HG03196 (cell line): ENCODE results near the gene ITIH4.

Experiments used
- ATAC-seq: cut with Tn5 transposase; IDR thresholded peaks from one replicate; pipeline ENCODE4 v1.9.1; 2021; ENCODE audit not compliant: unreplicated experiment

ITIH4 gene

DNA sequence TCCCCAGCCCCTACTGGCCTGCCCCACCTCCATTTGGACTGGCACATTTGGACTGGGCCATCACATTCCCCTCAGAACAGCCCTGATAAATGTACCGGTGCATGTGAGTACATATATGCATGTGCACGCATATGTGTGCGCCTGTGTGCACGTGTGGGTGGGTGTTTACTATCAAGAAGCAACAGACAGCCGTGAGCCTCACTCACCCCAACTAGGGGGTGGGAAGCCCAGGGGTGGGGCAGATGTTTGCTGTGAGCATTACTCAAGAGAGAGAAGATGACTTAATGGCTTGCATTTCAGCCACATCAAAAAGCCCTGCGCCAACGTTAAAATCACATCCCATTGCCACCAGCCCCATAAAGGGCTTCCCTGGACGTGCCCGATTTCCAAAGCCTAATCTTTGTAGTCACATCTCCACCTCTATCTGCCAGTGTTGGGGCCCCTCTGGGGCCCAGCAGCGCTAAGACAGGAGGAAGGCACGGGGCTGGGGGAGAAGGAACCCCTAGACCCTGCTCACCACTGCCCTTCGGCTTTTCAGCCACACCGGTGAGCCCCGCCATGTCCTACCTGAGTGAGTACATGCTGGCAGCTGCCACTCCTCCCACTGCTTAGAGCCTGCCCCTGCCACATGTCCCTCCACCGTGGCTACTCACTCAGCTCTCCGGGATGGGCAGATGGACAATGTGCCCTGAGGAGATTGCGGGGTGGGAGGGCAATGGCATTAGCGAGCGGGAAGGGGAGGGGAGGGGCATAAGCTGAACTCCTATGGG is 25.0 kb downstream of the ITIH4 start:
- ATAC-seq = no peak

DNA sequence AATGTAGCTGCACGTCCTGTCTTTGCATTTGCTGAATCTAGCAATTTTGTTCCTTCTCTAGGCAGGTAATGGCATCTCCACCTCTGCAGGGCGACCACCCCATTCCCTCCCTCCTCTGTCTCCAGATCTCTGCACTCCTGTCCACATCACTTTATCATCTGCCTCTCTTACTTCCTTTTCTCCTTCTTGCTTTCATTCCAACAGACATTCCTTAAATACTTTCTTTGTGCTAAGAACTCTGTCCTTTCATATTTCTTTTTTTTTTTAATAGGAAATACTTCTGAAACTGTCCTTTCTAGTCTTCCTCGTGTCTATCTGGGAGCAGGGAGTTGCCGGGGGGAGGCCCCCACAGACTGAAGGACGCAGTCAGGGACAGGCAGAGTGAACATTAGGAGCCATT is 28.6 kb downstream of the ITIH4 start:
- ATAC-seq = no peak

DNA sequence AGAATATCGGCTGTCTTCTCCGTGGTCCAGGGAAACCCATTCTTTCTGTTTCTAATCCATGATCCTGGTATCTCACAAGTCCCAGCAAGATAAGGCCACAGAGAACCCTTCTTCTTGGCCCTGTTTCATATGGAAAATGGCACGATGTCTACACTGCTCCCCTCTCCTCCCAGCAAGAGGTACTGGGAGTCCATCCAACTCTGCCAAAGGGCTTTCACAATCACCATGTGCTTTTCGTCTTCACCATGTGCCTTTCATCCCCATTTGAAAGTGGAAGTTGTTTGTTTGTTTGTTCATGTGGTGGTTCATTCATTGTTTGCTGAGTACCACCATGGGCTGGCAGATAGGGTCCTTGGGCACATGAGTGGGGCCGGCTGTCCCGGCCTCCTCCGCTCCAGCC is 30.4 kb downstream of the ITIH4 start:
- no peak for ATAC-seq

DNA sequence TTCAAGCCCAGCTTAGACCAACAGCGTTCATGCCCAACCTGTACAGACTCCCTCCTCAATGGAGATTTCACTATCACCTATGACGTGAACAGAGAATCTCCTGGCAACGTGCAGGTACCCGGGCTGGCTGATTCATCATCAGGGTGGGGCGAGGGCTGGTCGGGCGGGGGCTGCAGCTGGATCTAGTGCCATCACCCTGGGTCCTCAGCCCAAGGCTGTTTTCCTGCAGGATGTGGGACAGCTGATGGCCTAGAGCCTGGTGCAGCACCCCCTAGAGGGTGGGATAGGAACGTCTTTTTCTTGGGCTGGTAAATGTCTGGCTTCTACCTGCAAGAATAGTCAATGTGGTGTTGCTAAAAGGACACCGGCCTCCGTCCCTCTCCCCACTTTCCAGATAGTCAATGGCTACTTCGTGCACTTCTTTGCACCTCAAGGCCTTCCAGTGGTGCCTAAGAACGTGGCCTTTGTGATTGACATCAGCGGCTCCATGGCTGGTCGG is 31.4 kb downstream of the ITIH4 start:
- no peak for ATAC-seq

DNA sequence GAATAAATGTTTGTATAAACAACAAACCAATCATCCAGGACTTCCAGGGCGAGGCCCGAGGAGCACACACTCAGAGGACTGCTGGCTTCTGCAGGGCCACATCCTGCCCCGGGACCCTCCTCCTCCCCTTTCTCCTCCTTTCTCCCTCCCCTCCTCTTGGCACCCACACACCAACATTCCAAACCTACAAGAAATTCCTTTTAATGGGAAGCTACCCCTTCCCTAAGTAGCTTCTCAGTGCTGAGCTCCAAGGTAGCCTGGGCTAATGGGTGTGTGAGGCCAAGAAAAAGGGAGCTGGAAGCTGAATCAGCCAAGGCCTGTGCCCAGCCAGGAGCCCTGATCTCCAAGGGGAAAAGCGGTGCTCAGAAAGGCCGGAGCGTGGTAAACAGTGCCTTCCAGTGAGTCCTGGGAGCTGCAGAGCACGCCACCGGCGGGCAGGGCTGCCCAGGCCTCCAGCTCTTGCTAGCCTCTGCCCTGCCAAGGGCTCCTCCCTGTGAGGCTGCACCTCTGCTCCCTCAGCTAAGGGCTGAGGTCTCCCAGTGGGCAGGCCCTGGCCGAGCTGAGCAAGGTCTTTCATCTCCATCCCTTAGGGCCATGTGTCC is 32.0 kb downstream of the ITIH4 start:
- ATAC-seq = no peak

DNA sequence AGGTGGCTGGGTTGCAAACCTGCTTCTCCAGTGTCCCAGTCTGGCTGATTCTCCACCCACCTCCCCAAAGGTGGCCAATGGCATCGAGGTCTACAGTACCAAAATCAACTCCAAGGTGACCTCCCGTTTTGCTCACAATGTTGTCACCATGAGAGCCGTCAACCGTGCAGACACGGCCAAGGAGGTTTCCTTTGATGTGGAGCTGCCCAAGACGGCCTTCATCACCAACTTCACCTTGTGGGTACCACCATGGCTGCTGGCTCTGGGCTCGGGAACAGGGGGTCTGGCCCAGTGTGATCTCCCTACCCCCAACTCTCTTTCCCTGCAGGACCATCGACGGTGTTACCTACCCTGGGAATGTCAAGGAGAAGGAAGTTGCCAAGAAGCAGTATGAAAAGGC is 34.1 kb downstream of the ITIH4 start:
- ATAC-seq = no peak

DNA sequence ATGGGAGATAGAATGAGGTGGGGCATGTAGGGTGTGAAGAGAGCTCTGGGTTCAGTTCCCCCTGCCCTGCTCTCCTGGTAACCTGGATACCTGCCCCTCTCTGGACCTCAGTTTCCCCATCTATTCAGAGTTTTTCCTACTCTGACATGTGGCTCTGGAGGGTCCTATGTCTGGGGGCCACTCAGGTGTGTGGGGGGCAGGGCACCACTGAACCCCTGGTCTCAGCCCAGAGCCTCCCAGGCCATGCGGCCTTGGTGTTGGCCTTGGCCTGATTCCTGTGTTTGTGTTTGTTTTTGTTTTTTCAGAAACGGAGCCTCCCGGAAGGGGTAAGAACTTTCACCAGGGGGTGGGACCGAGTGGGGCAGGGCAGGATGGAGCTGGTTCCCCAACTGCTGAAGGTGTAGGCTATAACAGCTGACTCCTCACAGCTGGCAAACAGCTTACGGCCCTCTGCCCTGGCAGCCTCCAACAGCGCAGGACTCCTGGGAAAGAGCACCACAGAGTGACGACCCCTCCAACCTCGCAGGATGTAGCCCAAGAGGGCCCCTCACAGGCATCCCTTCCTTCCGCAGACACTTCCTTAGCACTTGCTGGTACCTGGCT is 35.1 kb downstream of the ITIH4 start:
- no peak for ATAC-seq

DNA sequence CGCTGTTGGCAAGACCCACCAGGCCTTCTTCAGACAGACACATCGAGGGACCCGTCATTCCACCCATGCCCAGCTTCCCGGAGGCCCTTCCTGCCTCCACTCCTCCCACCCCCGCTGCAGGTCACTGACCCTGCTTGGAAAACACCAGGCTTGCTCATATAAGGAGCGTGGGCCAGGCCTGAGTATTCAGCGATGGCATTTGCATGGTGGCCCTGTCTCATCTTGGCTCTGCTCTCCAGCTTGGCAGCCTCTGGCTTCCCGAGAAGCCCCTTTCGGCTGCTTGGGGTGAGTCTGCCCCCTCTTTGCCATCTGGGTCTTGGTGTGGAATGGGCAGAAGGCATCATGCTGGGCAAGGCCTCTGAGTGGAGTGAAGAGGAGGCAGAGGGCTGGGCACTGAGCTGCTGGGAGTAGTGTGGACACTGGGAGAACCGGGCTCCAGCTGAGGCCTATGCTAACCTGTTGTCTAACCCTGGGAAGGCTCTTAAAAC is 35.8 kb downstream of the ITIH4 start, which contains the start of gene ITIH3:
Gene ITIH3, plus strand, starts transcription at position 185 of the 488 bp plus-strand sequence. Its CDS starts 8 bp downstream, at position 193.
- ATAC-seq = no peak

DNA sequence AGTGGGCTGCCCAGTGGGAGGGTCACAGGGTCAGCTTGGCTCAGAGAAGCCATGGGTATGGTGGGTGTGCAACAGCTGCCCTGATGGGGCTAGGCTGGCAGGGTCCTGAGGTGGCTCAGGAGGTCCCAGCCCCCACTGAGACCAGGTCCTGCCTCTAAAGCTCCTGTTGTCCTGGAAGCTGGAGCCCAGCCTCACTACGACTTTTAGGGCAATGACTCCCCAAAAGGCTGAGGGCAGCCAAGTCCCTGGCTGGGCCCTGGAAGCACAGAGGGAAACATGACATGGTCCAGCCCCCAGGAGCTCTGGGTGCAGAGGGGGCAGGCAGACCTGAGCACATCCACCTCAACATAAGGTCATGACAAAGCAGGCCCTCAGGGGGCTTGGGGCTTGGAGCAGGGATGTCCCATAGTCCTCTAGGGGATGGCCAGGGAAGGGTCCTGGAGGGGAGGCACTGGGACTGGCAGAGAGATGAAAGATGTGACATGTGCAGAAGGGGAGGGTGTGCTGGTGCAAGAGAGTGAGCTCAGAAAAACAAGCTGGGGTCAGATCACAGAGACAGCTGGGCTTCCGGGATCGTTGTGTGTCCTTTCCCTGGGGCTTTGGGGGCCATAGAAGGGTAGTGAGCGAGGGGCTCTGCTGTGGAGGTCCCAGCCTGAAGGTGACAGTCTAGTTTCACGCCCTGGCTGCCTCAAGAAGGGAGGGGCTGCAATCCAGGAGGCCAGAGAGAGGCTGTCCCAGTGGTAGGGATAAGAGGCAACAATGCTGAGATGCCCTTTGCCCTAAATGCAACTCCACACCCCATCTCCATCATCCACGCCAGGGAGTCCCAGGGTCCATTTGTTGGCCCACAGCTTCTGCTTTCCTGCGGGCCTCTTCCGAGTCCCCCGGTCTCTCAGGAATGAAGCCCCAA is 36.5 kb downstream of the ITIH4 start:
- ATAC-seq = no peak

DNA sequence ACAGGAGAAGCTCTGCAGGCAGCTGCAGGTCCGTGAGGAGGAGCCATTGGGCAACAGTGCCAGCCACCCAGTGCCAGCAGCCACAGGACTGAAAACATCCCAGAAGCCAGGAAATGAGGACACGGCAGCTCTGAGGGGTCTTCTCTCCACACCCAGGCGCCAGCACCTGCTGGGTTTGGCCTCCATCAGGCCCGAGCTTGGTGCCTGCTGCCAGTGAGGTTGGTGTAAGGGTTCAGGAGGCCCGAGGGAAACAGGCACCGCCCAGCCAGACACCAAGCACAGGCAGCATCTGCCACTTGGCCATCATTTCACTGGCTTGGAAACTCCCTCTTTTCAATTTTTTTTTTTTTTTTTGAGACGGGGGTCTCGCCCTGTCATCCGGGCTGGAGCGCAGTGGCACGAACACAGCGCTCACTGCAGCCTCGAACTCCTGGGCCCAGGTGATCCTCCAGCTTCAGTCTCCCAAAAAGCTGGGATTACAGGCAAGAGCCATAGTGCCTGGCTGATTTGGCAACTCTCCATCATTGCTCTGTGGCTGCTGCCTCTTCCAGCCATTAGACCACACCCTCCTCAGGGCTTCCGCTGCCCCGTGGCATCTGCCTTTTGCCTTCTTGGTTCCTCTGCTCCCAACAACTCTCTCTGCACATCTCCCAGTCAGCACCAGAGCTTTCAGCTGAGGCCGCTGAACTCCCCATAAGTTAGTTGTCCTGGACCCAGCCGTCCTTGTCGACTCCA is 37.3 kb downstream of the ITIH4 start:
- ATAC-seq = no peak

DNA sequence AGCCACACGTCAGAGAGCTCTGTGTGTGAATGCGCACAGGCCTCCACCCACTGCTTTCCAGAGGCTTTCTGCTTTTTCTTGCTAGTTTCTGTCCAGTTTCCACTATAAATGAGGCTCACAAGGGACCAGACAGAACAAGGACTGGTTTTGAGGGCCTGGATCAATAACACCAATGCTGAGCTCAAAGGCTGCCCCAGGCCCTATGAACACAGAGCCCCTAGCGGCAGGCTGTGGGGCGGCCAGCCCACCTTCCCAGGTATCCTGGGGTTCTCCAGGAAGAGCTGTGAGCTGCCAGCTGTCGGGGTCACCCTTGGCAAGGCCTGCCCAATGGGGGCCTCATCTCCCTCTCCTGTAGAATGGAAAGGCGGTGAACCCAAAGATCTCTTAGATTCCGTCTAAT is 38.1 kb downstream of the ITIH4 start:
- no peak for ATAC-seq

DNA sequence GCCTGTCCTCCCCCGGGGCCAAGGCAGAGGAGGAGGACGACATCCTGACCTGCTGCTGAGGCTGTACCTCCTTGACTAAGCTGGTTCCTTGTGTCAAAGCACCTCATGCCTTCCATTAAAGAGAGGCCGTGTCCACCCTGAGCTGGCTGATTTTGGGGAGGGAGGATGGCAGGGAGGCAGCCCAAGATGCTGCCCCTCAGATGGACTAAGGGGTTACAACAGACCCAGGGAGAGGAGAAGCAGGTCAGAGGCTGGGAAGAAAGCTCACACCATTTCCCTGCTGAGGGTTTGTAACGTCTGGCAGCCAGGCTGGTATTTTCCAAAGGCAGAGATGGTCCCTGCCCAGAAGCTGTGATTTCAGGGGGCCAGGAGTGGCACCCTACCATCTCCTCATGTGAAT is 38.5 kb downstream of the ITIH4 start:
- no peak for ATAC-seq

DNA sequence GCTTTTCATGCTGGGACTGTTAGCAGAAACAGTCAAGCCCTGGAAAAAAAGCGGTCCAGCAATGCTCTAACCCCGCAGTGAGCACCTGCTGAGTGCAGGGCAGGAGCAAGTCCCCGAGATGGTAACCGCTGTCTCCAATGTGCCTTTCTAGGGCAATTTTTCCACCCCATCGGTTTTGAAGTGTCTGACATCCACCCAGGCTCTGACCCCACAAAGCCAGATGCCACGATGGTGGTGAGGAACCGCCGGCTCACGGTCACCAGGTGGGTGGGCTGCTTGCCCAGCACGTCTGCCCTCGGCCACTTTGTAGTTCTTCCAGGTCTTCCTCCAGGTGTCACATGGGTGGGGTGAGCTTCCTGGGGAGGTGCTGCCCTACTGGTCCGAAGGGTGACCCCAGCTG is 39.1 kb downstream of the ITIH4 start:
- no peak for ATAC-seq

DNA sequence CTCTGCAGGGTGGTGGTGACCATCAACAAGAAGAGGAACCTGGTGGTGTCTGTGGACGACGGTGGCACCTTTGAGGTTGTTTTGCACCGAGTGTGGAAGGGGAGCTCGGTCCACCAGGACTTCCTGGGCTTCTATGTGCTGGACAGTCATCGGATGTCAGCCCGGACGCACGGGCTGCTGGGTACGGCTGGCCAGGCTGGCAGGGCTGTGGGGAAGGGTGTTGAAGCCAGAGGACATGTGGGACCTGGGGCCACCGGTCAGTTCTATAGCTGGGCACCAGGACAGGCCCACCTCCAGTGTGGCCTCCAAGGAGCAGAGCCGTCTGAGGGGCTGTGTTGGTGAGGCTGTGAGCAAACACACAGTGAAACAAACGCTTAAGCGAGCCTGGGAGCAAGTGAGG is 39.7 kb downstream of the ITIH4 start:
- no peak for ATAC-seq

DNA sequence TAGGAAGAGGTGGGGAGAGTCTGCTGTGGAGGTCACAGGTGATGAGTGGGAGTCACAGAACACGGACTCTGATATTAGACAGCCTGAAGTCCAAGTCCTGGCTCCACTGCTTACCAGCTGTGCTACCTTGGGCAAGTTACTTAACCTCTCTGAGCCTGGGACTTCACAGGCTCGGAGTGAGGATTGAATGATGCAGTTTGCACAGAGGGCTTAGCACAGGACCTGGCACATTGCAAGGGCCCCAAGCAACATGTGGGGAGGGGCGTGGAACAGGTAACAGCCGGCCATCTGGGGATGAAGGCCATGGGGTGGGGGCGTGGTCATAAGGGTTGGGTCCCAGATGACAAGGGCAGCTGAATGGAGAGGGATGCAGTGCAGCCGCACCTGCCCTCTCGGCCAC is 40.1 kb downstream of the ITIH4 start:
- ATAC-seq = no peak

DNA sequence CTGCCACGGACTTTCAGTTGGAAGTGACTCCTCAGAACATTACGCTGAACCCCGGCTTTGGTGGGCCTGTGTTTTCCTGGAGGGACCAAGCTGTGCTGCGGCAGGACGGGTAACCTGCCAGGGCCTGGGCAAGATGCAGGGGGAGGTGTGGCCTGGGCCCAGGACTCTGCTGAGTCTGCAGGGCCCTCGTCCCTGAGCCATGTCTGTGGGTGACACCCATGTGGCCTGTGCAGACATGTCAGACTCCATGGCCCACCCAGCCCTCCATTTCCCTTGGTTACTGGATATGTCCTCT is 40.8 kb downstream of the ITIH4 start:
- ATAC-seq = no peak

DNA sequence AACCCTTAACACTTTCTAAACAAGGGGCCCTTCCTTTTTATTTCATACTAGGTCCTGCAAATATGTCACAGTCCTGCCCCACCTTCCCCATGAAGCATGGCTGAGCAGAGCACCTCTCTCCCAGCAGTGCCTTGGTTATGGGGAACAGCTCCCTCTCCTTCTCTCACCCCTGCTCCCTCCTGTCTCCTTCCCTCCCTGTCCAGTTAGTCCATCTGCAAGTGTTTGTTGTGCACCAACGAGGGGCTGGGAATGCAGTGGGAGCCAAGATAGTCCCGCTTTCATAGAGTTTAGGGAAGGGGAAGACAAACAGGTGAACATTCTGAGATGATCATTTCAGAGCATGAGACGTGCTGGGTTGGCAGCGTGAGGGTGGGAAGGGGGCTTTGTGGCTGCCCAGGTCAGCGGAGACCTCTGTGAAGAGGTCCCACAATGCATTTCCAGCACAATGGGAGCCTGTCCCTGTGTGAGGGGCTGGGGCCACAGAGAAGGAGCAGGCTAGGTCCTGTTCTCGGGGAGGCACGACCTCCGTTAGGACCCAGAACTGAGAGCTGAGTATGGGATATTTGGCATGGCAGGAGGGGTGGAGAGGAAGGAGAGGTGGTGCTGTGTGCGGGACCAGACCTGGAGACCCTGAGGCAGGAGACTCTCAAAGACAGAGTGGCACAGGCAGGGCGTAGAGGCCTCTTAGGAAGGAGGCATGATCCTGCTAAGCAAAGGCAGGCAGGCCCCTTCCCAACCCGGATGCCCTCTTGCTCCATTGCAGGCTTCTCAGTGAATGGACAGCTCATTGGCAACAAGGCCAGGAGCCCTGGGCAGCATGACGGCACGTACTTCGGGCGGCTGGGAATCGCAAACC is 41.4 kb downstream of the ITIH4 start:
- ATAC-seq = no peak

DNA sequence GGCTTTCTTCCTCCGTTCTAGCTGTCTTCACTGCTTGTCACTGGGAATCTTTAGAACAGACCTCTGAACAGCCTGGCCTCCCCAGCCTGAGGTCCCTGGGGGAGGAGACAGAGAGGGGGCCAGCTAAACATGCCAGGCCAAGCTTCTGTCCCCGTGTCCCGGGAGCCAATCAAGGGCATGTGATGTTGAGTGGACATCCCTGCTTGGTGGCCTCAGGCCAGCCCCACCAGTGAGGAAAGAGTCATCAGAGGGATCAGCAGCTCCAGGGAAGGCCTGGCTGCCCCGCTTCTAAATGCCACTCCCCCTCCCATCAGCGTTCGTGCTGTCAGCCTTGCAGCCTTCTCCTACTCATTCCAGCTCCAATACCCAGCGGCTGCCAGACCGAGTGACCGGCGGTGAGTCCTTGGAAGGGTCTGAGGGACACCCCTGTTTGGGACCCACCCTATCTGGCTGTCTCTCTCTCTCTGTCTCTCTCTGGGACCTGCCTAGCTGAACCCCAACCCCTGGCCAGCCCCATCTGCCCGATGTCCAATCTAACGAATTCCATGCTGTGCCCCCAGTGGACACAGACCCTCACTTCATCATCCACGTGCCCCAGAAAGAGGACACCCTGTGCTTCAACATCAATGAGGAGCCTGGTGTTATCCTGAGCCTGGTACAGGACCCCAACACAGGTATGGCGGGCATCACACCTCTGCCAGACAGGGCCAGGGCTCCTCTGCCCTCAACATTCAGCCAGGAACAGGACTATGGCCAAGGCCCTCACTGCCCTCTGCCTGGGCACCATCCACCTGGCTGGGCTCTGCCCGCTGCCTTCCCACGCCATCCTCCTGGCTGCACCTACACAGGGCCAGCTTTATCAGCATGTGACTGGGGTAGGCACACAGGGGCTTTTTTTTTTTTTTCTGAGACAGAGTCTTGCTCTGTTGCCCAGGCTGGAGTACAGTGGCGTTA is 42.5 kb downstream of the ITIH4 start:
- ATAC-seq = no peak
